HepG2 (cell line): Measurements from ENCODE around the gene ZNF853. TPM values are rescaled to one million over a fixed set of nuclear protein-coding genes. Genes with fewer than 3 reads are reported as not detected.

ENCODE experiments used
- HCFC1 ChIP-seq: fragments of 150-350 bp; IDR thresholded peaks from 2 replicates; pipeline ENCODE4 v1.6.1; 2014; ENCODE audit warnings: low read depth, low read length
- MAX ChIP-seq: IDR thresholded peaks from 2 replicates; pipeline ENCODE4 v1.6.1; 2012; ENCODE audit warnings: inconsistent platforms
- POGK ChIP-seq: sonication (generic); formaldehyde crosslinking; conservative IDR thresholded peaks from 2 replicates; pipeline ENCODE4 v1.8.0; 2022; ENCODE audit warnings: mild to moderate bottlenecking, moderate library complexity, missing genetic modification reagents
- RBFOX2 ChIP-seq: fragments of 200-400 bp; formaldehyde crosslinking; IDR thresholded peaks from 2 replicates; pipeline ENCODE4 v1.6.1; 2017; ENCODE audit warnings: low read depth, mild to moderate bottlenecking, low read length
- REPIN1 ChIP-seq: sonication (generic); formaldehyde crosslinking; IDR thresholded peaks from 2 replicates; pipeline ENCODE4 v1.8.0; 2022; ENCODE audit warnings: missing genetic modification reagents, low read depth, mild to moderate bottlenecking, borderline replicate concordance
- SMC3 ChIP-seq: IDR thresholded peaks from 2 replicates; pipeline ENCODE4 v1.6.1; 2011; ENCODE audit warnings: low read length, improper control_type of control experiment
- SNAPC4 ChIP-seq: sonication (generic); formaldehyde crosslinking; IDR thresholded peaks from 2 replicates; pipeline ENCODE4 v1.4.0; 2020; ENCODE audit warnings: mild to moderate bottlenecking, missing genetic modification reagents
- ZBTB20 ChIP-seq: sonication (generic); formaldehyde crosslinking; IDR thresholded peaks from 2 replicates; pipeline ENCODE4 v1.8.1; 2023; ENCODE audit warnings: missing genetic modification reagents, low read depth, mild to moderate bottlenecking, borderline replicate concordance
- ZBTB38 ChIP-seq: sonication (generic); formaldehyde crosslinking; IDR thresholded peaks from 2 replicates; pipeline ENCODE4 v1.5.1; 2020; ENCODE audit warnings: mild to moderate bottlenecking, missing genetic modification reagents
- ZBTB7A ChIP-seq: sonication (generic); formaldehyde crosslinking; IDR thresholded peaks from 2 replicates; pipeline ENCODE4 v1.8.0; 2022; ENCODE audit warnings: mild to moderate bottlenecking, missing genetic modification reagents
- ZNF343 ChIP-seq: sonication (generic); formaldehyde crosslinking; IDR thresholded peaks from 2 replicates; pipeline ENCODE4 v1.4.0; 2020; ENCODE audit warnings: mild to moderate bottlenecking, missing genetic modification reagents
- ZNF7 ChIP-seq: IDR thresholded peaks from 2 replicates; pipeline ENCODE4 v1.6.1; 2016; ENCODE audit warnings: missing biosample characterization, missing genetic modification reagents
- ZSCAN25 ChIP-seq: sonication (generic); formaldehyde crosslinking; IDR thresholded peaks from 2 replicates; pipeline ENCODE4 v1.8.0; 2022; ENCODE audit warnings: mild to moderate bottlenecking, missing genetic modification reagents
- polyA plus RNA-seq, 8 experiments: library from polyadenylated mRNA; depleted of rRNA in 3 of 8; stranded (reverse) in 7 of 8; unstranded in 1 of 8; fragments of >200 nt; fragmentation: Illumina TruSeq in 4 of 8; extraction: Trizol in 4 of 8; gene quantifications; 2 replicates each; pipeline versions ENCODE4 v1.2.1 to v1.2.3, GENCODE V29; 2011 to 2016; ENCODE audit warnings: low read depth in 4 of 8, missing spikeins in 1 of 8, mixed read lengths in 1 of 8; ENCODE audit not compliant: insufficient read depth in 1 of 8
- total RNA-seq, 5 experiments: library from RNA; depleted of rRNA; stranded (reverse); fragments of >200 nt; fragmentation: Illumina TruSeq; extraction: Trizol; gene quantifications; 2 replicates each; pipeline ENCODE4 v1.2.3, GENCODE V29; 2016; ENCODE audit warnings: low read depth in 1 of 5
- TF ChIP-seq, protein P1 (sequence below): sonication (generic); formaldehyde crosslinking; IDR thresholded peaks from 2 replicates; pipeline ENCODE4 v1.5.1; 2020; ENCODE audit warnings: missing genetic modification reagents, mild to moderate bottlenecking, borderline replicate concordance
- TF ChIP-seq, protein P2 (sequence below): sonication (generic); formaldehyde crosslinking; IDR thresholded peaks from 2 replicates; pipeline ENCODE4 v1.5.0; 2020; ENCODE audit warnings: mild to moderate bottlenecking, missing genetic modification reagents

The ZNF853 gene
- total and polyA plus RNA-seq, 2 of the 13 experiments (the other 11 are each of a cell fraction or from before 2014, with no cell fraction given), result 2.1 to 6.2 TPM

DNA sequence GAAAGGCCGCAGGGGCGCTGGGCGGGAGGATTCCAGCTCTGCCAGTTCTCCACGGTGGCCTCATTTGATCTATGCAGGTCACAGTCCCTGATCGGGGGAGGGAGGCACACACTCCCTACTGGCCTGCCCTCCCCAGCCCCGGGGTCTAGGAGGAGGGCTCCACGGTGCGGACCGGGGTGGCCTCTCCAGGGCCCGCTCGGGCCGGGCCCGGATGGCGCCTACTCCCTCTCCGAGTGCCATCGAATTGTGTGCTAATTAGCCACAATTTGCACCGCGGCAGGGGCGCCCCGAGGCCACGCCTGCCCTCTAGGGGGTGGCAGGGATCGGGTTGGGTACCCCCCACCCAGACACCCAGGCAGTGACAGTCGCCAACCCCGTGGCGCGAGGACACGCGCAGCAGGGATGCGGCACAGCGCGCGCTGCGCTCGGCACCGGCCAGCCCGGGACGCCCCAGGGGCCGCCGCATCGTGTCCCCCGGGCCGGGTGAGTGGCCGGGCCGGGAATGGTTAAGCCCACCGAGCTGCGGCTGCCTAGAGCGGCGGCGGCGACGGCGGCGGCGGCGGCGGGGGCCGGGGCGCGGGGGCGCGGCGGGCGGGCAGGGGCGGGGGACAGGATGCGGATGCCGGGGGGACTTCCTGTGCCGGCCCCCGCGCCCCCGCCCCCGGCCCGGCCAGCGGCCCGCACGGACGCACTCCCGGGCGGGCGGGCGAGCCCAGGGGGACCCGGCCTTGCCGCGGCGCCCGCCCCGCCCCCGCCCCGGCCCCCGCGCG, at the start of gene ZNF853 (continued):
- TF ChIP-seq ZBTB7A (CRISPR knock-in tag), result 0 out of 2 replicates have a peak, but pooled peaks have one; percentile 46
- TF ChIP-seq, protein P1, sequence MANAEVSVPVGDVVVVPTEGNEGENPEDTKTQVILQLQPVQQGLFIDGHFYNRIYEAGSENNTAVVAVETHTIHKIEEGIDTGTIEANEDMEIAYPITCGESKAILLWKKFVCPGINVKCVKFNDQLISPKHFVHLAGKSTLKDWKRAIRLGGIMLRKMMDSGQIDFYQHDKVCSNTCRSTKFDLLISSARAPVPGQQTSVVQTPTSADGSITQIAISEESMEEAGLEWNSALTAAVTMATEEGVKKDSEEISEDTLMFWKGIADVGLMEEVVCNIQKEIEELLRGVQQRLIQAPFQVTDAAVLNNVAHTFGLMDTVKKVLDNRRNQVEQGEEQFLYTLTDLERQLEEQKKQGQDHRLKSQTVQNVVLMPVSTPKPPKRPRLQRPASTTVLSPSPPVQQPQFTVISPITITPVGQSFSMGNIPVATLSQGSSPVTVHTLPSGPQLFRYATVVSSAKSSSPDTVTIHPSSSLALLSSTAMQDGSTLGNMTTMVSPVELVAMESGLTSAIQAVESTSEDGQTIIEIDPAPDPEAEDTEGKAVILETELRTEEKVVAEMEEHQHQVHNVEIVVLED (CRISPR knock-in tag), result no peak
- TF ChIP-seq POGK (CRISPR knock-in tag), result peak; percentile 13; the same call in 1 of the 2 replicates
- no peak for TF ChIP-seq ZNF343 (CRISPR knock-in tag)
- 0 out of 2 replicates have a peak, but pooled peaks have one; percentile 21 for TF ChIP-seq ZBTB38 (CRISPR knock-in tag)
- TF ChIP-seq, protein P2, sequence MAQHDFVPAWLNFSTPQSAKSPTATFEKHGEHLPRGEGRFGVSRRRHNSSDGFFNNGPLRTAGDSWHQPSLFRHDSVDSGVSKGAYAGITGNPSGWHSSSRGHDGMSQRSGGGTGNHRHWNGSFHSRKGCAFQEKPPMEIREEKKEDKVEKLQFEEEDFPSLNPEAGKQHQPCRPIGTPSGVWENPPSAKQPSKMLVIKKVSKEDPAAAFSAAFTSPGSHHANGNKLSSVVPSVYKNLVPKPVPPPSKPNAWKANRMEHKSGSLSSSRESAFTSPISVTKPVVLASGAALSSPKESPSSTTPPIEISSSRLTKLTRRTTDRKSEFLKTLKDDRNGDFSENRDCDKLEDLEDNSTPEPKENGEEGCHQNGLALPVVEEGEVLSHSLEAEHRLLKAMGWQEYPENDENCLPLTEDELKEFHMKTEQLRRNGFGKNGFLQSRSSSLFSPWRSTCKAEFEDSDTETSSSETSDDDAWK, result no peak
- TF ChIP-seq MAX, result peak; percentile 50; the same call in 1 of the 2 replicates
- peak; percentile 13 for TF ChIP-seq RBFOX2
- TF ChIP-seq SMC3, result no peak
- TF ChIP-seq HCFC1, result no peak
- TF ChIP-seq ZSCAN25 (CRISPR knock-in tag), result no peak
- no peak for TF ChIP-seq ZNF7 (CRISPR knock-in tag)
- no peak for TF ChIP-seq REPIN1 (CRISPR knock-in tag)
- TF ChIP-seq SNAPC4, result no peak
- no peak for TF ChIP-seq ZBTB20
